ENCODE results near the gene KNTC1. TPM values are rescaled to one million over a fixed set of nuclear protein-coding genes. Genes with fewer than 3 reads are reported as not detected.
"Not testable (repeated sequence)": the region's sequence is repeated elsewhere in the genome, so short reads cannot be mapped to it uniquely, and the experiment has no call there.

KNTC1 gene
- polyA plus RNA-seq, 12 donors: 11.9 to 58.7 (median 22.7) TPM; not detected in 1

- DNase-seq: no peak
Observed at GRCh38 chr12:122545855-122546254, 18.8 kb downstream of the KNTC1 start.

- no peak for DNase-seq
Observed at GRCh38 chr12:122547330-122547729, 20.3 kb downstream of the KNTC1 start.

GRCh38 chr12:122558745-122559641 lies 31.9 kb downstream of the KNTC1 start:
- no peak for DNase-seq

- no peak for DNase-seq
Observed at GRCh38 chr12:122560138-122560537, 33.1 kb downstream of the KNTC1 start.

GRCh38 chr12:122563361-122563760 lies 36.3 kb downstream of the KNTC1 start:
- DNase-seq: no peak

GRCh38 chr12:122566816-122567215 lies 39.8 kb downstream of the KNTC1 start:
- not testable (repeated sequence) for DNase-seq

- DNase-seq: no peak
Observed at GRCh38 chr12:122569288-122569687, 42.2 kb downstream of the KNTC1 start.

GRCh38 chr12:122570006-122570405 lies 43.0 kb downstream of the KNTC1 start:
- not testable (repeated sequence) for DNase-seq

- DNase-seq: no peak
Observed at GRCh38 chr12:122571821-122572220, 44.8 kb downstream of the KNTC1 start.

- DNase-seq: not testable (repeated sequence)
Observed at GRCh38 chr12:122583294-122583693, 56.2 kb downstream of the KNTC1 start.

GRCh38 chr12:122584177-122584863 lies 57.3 kb downstream of the KNTC1 start:
- no peak for DNase-seq

- DNase-seq: no peak
Observed at GRCh38 chr12:122590990-122591389, 63.9 kb downstream of the KNTC1 start.

- not testable (repeated sequence) for DNase-seq
Observed at GRCh38 chr12:122591966-122592365, 64.9 kb downstream of the KNTC1 start.

GRCh38 chr12:122592543-122592942 lies 65.5 kb downstream of the KNTC1 start:
- not testable (repeated sequence) for DNase-seq

- DNase-seq: no peak
Observed at GRCh38 chr12:122593910-122594309, 66.9 kb downstream of the KNTC1 start.

- no peak for DNase-seq
Observed at GRCh38 chr12:122596838-122597237, 69.8 kb downstream of the KNTC1 start.

- DNase-seq: no peak
Observed at GRCh38 chr12:122602456-122602855, 75.4 kb downstream of the KNTC1 start.

- DNase-seq: no peak
Observed at GRCh38 chr12:122604993-122605392, 77.9 kb downstream of the KNTC1 start.

- no peak for DNase-seq
Observed at GRCh38 chr12:122609732-122610131, 82.7 kb downstream of the KNTC1 start.

- DNase-seq: no peak
Observed at GRCh38 chr12:122610207-122610606, 83.2 kb downstream of the KNTC1 start.

- no peak for DNase-seq
Observed at GRCh38 chr12:122610911-122611310, 83.9 kb downstream of the KNTC1 start.

GRCh38 chr12:122614839-122615238 lies 87.8 kb downstream of the KNTC1 start:
- no peak for DNase-seq

GRCh38 chr12:122615780-122616179 lies 88.7 kb downstream of the KNTC1 start:
- DNase-seq: no peak

Measured in muscle of arm (tissue), 12 donors.